Raji (cell line): ENCODE measurements around the gene CCNF.

ENCODE experiments used
- POLR2A ChIP-seq: IDR thresholded peaks from 2 replicates; pipeline ENCODE4 v1.6.1; 2011; ENCODE audit warnings: low read depth, low read length, control low read depth; ENCODE audit not compliant: insufficient read depth

CCNF gene

DNA sequence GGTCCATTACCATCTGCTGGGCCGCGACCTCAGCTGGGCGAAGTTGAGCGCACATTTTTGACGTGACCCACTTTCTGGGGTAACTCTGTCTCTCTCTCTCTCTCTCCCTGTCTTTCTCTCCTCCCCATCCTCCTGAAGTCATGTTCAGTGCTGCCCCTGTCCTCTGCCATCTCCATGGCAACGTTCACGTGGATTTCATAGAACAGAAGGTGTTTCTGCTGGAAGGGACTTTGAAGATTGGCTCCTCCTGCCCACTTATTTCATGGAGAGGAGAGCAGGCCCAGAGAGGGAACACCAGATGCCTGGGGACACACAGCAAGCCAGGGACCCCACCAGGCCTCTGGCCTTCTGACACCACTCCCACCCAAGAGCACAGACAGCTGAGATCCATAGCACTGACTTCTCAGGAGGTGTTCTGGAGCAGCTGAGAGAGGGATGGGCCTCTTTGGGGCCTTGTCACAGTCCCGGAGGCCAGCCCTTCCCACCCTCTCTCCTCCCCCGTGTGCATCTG is 4.2 kb upstream of the CCNF start:
- no peak for TF ChIP-seq POLR2A

DNA sequence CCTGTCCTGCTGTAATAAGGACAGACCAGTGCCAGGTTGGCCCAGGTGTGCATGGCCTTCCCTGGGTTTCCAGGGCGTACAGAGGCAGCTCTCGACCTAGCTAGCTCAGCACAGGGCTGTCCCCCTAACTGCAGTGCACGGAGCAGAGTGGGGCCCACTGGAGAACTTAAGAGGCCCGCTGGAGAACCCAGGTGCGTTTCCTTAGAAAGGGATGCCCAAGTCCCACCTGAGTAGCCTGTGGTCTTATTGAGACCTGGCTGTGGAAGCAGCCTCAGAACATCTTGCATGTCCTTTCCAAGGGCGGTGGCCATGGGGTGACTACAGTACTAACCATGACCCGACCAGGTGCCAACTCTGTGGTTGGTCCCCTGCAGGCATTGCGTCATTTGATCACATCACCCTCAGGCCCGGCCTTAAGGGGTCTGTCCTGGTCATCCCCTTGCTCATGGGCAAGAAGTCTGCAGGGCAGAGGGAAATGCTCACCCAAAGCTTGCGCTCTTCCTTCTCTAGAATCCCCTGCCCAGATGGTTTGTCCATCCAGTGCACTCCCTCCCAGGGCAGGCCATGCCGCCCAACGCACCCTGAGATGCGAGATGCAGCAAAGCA is 3.3 kb upstream of the CCNF start:
- no peak for TF ChIP-seq POLR2A

DNA sequence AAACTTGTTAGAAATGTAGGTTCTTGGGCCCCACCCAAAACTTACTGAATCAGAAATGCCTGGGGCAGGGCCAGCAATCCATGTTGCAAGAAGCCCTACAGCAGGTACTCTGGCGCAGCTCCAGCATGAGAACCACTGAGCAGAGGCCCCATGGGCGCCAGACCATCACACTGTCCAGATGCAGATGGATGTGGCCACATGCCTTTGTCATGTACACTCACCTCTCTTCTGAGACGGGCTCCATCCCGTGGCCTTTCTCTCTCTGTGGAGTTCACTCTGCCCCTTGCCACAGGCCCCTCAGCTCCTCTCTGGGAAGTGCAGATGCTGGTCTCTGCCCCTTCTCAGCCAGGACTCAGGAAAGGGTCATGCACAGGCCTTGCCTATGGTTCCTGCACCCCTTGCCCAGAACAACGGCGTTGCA is 2.3 kb upstream of the CCNF start:
- TF ChIP-seq POLR2A = peak; percentile 32; the same call in 1 of the 2 replicates

DNA sequence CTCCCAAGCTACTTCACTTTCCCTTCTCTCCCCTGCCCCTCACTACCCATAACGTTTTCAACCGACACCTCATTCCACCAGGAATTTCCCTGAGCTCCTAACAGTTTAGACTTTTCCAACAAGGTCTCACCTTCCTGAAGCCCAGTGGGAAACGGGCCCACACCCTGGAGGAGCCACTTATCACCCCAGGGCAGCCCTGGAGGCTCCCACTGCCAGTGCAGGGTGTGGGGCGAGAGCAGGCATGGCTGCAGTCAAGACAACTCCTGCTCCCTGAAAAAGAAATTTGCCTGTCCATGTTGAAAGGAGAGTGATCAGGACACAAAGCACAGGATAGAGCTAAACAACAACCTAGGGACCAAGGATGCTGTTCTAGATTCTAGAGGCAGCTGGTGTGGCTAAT is 1.7 kb upstream of the CCNF start:
- no peak for TF ChIP-seq POLR2A

DNA sequence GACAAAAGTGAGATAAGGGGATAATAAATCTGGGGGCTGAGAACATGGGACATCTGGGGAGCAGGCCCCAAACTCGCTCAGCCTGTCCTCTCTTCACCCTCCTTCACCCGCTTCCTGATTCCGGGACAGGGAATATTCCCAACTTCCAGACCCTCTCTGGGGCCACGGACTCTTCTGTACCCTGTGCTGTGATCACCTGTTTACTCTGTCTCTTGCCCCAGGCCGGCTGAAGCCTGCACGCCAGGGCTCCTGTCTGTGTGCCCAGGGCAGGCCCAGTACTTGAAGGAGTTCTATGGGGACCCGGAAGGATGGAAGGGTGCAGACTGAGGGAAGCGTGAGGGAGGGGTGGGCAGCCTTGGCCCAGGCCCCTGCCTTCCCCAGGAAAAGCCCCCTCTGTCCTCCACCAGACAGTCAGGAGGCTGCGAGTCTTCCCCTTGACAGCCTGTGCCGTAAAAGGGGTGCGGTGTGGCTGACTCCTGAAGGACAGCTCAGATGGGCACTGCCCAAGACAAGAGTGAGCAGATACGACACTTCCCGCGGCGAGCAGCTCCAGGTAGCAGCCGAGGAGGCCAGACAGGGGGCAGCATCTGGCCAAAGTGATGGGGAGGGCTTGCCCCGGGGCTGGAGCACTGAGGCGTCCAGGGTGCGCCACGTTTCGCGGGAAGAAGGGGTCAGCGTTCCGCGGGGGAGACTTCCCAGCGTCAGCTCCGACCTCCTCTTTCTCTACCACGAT is 1.0 kb upstream of the CCNF start:
- TF ChIP-seq POLR2A = no peak

DNA sequence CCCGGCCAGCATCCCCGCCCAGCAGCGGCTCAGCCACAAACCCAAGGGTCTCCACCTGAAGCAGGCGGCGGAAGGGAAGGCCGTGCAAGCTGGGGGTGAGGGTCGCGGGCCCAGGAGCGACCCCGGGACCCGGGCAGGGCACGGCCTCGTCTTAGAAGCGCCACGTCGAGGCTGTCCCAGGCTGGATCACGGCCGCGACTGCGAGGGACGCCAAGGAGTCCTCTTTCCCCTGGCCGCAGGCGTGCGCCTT is 538 bp upstream of the CCNF start:
- no peak for TF ChIP-seq POLR2A

DNA sequence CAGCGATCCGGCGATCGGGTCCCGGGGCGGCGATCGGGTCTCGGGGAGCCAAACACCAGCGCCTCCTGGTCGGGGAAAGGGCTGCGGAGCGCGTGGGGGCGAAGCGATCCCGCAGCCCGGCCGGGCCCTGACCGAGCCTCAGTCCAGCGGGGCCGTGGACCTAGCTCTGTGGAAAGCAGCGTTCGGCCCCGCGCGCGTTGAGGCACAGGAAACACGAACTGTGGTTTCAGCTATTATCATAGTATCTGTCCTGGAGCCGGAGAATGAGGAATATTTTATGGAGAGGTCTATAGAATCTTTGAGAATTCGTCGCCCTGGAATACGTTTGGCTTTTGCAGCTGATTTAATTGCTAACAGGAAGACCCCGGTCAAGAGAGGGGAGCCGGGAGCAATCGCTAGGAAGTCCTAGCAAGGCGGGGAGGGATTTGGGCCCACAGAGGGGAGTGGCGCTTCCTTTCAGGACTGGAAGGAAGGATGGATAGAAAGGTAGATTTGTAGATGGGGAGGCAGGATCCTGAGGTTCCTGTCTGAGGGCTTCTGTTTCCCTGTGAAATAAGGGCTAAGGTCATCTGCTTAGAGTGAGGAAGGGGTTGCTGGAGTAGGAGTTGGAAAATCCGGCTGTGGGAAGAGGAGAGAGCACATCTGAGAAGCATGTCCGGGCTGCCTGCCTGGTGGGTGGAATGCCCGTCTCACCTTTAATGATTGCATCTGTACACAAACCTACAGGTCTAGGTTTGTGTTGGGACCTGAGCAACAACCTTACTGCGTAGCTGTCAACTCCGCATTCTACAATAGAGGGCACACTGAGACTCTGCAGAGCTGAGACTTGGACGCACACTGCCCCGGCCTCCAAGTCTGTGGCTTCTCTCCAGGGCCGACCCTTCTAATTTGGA is 770 bp downstream of the CCNF start:
- TF ChIP-seq POLR2A = no peak

DNA sequence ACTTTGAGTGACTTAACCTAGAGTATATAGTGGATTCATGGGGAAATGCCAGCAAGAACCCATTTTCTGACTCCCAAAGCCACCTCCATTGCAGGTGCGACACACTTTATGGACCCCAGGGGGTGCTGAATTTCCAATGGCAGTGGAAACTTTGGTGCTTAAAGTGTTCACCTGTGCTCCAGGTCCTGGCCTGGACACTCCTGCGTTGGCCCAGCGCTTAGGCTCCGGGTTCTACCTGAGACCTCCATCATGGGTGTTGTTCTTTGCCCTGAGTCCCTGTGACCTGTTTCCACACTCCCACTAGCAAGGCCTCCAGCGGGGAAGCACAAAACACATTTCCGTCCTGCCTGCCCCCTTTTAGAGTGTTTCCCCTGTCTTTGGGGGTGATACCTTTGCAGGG is 3.0 kb downstream of the CCNF start:
- TF ChIP-seq POLR2A = no peak

DNA sequence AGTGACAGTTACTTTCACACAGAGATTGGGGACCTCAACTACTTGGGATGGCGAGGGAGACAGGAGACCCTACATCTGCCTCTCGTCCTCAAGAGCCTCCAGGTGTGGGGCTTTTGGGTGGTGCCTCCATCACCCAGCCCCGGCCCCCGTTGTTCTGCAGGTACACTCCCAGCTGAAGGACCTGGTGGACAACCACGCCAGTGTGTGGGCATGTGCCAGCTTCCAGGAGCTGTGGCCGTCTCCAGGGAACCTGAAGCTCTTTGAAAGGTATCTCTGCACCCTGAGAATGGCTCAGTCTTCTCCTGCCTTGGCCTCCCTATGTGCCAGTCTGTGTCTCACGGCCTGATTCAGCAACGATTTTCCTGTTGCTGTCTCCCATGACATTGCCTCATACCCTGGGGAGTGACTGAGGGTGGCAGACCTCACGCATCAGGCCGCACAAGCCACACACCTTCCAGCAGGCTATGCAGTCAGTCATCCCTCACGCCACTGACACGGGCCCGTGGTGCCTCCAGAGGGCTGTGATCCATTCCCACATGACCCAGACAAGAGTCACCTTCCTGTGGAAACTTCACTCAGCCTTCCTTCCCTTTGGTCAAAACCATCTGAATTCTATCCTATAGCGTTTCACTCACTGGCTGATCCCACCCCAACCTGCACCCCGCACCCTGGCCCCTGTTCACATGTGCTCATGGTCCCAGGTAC is 3.7 kb downstream of the CCNF start:
- TF ChIP-seq POLR2A = no peak

DNA sequence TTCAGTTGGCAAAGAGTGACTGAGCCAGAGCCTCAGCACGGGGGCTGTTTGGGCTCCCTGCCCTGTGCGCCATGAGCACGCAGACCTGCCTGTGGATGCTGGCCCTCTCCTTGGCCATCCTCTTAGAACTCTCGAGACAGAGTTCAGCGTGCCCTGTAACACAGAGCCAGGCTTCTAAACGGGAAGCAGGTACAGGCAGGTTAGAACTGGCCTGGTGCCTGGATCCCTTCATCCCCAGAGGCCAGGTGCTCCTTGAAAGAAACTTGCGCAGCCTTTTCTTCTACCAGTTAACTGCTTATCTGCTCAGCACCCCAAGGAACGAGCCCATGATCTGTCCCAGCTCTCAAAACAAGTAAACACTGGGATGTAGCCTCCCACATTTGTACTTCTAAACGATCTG is 6.9 kb downstream of the CCNF start:
- TF ChIP-seq POLR2A = no peak

DNA sequence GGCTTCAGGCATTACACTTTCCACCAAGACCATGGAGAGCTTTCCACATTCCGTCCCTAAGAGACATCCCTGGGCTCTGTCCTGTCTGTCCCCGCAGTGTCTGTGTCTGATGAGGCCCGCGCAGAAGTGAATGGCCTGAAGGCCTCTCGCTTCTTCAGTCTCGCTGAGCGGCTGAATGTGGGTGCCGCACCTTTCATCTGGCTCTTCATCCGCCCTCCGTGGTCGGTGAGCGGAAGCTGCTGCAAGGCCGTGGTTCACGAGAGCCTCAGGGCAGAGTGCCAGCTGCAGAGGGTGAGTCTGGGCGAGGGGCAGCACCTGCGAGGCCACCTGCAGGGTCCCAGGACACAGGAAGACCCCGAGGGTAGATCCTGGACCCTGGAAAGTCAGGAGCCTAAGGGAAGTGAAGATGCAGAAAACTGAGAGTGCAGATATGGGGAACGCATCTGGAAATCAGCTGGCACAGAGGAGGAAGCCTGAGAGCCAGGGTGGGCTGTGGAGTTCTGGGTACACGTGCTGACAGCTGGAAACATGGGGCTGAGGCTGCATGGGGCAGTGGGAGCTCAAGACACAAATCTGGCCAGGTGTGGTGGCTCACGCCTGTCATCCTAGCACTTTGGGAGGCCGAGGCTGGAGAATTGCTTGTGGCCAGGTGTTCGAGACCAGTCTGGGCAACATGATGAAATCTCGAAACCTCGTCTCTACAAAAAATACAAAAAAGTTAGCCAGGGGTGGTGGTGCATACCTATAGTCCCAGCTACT is 8.0 kb downstream of the CCNF start:
- no peak for TF ChIP-seq POLR2A

DNA sequence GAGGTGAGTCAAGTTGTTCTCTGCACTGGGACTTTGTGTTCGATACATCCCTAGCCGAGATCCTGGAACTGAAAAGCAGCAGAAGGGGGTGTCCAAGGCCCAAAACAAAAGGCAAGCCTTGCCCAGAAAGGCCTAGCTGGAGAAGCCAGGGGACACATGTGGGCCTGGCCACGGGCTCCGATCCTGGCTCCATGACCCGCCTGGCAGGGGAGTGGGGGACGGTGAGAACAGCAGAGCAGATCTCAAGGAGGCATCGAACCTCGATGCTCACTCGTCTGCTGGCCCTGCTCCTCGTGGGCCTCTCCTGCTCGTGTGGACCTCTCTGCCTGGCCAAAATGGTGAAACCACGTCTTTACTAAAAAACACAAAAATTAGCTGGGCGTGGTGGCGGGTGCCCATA is 8.9 kb downstream of the CCNF start:
- no peak for TF ChIP-seq POLR2A

DNA sequence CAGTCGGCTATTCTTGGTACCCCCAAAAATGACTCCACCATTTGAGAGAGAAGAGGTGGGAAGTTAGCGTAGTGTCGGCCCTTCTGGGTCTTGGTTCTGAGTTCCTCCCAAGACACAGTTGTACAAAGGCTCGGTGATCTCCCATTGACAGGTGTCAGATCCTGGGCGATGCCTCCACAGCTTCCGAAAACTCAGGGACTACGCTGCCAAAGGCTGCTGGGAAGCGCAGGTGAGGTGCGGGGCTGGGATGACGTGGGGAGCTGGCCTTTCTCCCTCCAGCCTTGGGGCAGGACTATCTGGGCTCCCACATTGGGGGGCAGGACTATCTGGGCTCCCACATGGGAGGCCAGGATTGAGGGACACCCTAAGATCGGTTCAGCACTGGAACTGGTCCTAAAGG is 10.4 kb downstream of the CCNF start:
- TF ChIP-seq POLR2A = no peak

DNA sequence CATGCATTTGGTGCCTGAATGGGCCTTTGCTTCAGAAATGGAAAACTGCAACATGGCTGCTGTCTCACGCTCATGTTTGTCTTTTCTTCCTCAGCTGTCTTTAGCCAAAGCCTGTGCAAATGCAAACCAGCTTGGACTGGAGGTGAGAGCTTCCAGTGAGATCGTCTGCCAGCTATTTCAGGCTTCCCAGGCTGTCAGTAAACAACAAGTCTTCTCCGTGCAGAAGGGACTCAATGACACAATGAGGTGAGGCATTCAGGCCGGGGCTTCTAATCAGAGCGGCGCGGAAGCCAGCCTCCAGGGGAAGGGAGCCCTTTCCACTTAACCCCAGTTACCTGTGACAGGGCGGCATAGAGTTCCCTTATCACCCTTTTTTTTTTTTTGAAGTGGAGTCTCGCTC is 14.3 kb downstream of the CCNF start:
- no peak for TF ChIP-seq POLR2A

DNA sequence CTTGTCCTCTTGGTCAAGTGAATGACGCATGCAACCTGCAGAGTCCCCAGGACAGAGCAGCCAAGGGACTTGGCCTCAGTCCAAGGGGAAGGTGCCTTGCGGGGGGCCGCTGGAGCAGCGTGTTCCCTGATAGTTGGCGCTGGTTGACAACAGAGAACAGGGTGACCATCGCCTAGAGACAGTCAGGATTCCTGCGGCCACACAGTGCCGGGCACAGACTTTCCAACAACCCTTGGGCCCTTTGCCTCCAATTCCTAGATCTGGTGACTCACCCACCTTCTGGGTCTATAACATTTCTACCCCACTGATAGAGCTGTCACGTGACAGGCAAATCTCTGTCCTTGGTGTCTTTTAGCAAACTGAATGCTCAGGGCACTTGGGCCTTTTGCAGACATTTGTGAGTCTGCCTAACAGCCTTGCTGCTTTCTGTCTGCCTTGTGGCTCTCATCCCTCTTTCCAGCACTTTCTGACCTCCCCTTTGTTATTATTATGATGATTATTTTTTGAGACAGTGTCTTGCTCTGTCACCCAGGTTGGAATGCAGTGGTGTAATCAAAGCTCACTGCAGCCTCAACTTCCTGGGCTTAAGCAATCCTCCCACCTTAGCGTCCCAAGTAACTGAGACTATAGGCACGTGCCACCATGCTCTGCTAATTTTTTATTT is 18.8 kb downstream of the CCNF start:
- TF ChIP-seq POLR2A = no peak

DNA sequence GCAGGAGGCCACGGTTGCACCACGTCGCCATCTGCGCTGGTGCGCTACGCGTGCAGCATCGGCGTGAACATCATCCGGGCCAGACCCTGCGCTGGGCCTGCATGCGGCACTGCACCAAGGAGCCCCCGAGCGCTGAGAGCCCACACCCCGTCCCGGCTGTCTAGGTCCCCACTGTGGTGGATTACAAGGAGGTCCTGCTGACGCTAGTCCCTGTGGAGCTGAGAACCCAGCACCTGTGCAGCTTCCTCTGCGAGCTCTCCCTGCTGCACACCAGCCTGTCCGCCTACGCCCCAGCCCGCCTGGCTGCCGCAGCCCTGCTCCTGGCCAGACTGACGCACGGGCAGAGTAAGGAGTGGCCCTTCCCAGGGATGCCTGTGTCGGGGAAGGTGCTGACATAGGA is 19.9 kb downstream of the CCNF start:
- TF ChIP-seq POLR2A = no peak
